NAMALWA (cell line): ENCODE data around the gene ADORA2B.
A peak's percentile ranks its signal among the peaks of the same experiment; 100 is the strongest.

Source experiments
- DNase-seq: peaks from one replicate; pipeline ENCODE4 v3.0.0-alpha.2; 2015; ENCODE audit warnings: low spot score

The ADORA2B gene

DNA sequence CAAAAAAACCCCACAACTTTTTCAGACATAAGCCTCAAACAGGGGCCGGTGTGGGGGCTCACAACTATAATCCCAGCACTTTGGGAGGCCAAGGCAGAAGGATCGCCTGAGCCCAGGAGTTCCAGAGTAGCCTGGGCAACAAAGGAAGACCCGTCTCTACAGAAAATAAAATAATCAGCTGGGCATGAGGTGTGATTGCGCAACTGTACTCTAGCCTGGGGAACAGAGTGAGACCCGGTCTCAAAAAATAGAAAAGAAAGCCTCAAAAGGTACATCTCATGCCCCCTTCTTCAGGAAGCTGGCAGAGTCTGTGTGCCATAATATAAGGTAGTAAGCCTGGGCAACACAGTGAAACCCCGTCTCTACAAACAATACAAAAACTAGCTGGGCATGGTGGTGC, 51.4 kb downstream of the ADORA2B start:
- no peak for DNase-seq

DNA sequence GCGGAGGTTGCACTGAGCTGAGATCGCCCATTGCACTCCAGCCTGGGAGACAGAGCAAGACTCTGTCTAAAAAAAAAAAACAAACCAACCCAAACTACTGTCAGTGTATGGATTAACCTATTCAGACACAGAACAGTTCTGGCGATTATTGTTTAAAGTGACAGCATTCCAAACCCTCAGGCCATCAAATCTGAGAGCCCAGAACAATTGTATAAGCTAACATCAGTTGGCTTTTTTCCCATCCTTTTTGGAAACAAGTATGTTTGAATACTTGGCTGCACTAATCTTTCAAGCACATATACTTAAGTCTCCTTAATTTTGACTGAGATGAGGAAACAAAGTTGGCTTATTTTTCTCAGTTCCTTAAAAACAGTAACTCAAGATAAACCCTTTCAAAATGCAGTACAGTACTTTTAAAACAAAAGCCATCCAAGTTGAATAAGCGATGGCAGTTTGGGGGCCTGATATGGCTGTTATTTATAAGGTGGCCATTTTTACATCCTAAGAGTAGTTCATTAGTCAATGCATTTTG, 53.2 kb downstream of the ADORA2B start:
- DNase-seq: no peak

DNA sequence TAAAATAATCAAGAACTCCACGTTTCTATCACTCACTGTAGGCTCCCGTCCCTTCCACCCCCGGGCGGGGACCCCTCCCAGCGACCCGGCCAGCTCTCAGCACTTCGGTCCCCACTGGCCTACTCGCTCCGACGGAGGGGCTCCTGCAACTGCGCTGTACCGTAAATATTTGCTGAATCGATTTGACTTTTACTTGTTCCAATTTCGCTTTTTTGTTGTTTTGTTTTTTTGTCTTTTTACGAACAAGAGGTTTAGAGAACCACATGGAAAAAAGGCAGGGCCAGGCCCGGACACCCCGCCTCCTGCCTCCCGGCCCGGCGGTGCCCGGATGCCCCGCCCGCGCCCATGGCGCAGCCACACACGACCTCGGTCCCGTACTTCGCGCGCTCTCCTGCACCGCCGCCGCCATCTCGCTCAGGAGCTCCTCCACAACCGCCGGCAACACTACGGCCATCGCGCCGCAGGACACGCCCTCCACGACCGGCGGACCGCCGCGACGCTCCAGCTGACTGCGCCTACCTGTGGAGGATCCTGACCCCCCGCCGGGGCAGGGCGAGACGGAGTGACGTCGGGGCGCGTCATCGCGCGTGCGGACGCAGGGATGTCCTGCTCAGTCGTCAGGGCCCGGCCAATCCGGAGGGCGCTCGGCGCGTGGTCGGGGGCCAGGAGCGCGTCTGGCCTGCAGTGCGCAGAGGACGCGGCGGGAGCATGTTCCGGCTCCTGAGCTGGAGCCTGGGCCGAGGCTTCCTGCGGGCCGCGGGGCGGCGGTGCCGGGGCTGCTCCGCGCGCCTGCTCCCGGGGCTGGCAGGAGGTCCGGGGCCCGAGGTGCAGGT, 54.4 kb downstream of the ADORA2B start, which contains the start of the genes TTC19 and ZSWIM7:
TSS of gene TTC19 (plus strand) at position 684 of the 833 bp plus-strand sequence. CDS start at position 709, 25 bp downstream.
TSS of gene ZSWIM7 (minus strand) at position 564 of the 833 bp plus-strand sequence. CDS start at position 454, 110 bp downstream.
- peak; percentile 81 for DNase-seq

DNA sequence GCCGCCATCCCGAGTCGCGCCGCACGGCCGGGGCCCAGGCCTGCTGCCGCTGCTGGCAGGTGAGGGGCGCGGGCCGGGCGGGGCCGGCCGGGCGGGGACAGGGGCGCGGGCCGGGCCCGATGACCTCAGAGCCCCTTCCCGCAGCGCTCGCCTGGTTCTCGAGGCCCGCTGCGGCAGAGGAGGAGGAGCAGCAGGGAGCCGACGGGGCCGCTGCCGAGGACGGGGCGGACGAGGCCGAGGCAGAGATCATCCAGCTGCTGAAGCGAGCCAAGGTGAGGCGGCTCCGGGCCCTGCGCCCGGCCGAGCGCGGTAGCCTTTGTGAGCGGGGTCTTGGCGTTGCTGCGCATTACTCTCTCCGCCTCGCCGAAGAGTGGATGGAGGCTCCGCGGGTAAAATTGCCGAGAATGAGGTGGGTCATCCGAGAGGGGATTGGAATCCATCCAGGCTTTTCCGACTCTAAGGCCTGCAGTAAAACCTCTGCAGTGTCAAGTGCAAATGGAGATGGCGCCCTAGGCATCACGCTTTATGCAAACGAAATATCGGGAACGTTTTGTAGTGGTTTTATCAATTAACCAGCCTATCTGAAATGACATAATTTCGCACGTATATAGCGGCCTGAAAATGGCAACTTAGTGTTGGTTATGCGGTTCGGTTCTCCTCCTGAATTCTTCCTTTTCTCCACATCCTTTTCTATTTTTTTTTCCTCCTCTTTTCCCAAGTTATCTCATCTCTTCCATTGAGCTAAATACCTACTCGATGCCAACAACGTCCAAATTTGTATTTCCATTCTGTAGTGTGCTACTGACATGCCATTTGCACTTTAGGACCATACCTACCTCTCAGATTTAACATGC, 55.3 kb downstream of the ADORA2B start:
- DNase-seq: peak; percentile 35

DNA sequence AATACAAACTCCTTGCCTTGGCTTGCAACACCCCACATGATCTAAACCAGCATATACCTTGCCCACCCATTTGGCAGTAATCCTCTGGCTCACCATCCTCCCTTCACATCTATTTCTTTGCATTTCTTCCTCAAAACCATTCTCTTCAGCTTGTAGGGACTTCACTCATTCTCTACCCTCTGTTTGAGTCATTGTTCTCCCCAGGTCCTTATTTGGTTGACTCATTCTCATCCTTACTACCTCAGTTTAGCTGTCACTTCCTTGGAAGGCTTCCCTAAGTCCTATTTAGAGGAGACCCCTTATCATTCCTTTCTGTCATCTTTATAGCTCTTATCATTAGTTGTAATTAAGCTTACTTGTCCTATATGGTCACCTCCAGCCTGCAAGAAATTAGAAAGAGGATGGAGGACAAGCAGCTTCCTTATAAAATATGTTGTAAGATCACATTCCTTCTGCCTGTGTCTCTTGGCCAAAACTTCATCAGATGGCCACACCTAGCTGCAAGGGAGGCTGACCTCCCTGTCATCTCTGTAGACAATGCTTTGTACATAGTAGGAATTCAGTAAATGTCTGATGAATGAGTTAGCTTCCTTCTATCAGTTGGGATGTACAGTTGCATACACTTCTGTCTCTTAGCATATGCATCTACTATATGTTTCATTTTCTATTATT, 56.4 kb downstream of the ADORA2B start:
- no peak for DNase-seq

GRCh38 chr17:16002708-16003260, 57.9 kb downstream of the ADORA2B start:
- DNase-seq: no peak

- no peak for DNase-seq
These were observed 58.9 kb downstream of the ADORA2B start for GRCh38 chr17:16003841-16004240.

DNA sequence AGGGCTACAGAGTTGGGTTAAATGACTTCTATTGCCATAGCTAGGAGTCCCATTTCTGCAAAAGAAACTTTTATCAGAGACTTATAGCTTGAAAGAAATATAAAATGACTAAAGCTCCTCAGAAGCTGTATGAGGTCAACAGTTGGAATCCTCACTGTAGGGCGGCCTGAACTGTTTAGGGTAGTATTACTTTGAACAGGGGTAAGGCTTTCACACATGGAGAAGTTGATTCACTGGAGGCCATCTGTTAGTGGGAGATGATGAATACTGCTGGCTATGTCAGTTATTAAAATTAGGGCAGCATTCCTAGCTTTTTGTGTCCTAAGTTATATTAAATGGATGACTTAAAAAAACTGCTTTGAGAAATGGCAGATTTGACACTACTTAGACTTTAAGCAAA, 60.7 kb downstream of the ADORA2B start:
- DNase-seq: no peak

DNA sequence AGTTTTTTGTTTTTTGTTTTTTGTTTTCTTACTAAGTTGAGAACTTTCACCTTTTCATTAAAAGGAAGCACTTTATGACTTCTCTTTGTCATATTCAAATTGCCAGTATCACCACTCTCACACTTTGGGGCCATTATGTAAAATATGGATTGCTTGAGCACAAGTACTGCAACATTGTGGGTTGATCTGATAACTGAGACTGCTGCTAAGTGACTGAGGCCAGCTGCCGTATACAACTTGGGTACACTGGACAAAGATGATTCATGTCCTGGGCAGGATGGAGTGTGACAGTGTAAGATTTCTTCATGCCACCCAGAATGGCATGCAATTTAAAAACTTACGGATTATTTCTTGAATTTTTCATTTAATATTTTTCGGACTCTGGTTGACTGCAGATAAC, 62.5 kb downstream of the ADORA2B start:
- no peak for DNase-seq

DNA sequence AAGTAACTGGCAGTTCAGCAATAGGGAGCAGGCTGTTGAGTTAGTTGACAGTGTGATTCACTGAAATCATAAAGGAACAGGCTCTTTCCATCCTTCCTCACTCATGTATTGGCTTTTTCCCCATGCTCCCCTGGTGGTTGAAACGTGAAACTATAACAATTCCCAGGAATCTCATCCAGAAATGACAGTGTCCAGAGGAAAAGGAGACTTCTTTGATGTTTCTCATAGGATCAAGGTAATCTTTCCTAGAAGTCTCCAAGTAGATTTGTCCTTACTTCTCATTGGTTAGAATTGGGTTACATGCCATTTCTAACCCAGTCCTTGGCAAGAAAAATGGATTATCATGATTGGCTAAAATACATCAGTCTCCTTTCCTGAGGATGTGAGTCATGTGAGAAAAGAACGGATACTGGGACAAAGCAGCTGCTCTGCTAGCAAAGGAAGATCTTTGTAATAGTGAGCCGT, 69.0 kb downstream of the ADORA2B start:
- no peak for DNase-seq

DNA sequence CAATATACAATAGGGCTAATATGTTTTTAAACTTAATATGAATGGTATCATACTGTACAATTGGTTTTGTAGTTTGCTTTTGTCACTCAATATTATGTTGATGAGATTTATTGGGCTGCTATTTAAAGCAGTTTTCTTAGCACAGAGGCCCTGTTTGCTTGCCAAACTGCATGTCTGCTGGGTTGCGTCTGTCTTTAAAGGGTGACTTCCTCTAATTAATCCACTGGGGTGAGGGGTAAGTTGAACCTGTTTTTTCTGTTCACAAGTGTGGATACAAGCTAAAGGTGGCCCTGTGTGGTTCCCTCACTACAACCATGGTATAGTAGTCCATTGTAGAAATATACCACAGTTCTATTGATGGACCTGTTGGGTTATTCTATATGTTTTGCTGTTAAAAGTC, 74.4 kb downstream of the ADORA2B start:
- no peak for DNase-seq

GRCh38 chr17:16023881-16024280, 79.0 kb downstream of the ADORA2B start:
- no peak for DNase-seq

- no peak for DNase-seq
These were observed 80.3 kb downstream of the ADORA2B start for GRCh38 chr17:16025202-16025601.
